ENCODE data around the gene MAPK11.
A peak's percentile ranks its signal among the peaks of the same experiment; 100 is the strongest.

MAPK11 gene

GRCh38 chr22:50246242-50247175 is 23.7 kb downstream of the MAPK11 start:
- DNase-seq = no peak

GRCh38 chr22:50245214-50246072 is 24.7 kb downstream of the MAPK11 start:
- DNase-seq = peak; percentile 36

GRCh38 chr22:50244420-50245213 is 25.6 kb downstream of the MAPK11 start, which contains the start of gene TUBGCP6:
TUBGCP6 (minus strand) TSS chr22:50245023; CDS start chr22:50244459, 564 bp downstream.
- DNase-seq = peak; percentile 83

GRCh38 chr22:50243685-50244419 is 26.3 kb downstream of the MAPK11 start:
- no peak for DNase-seq

GRCh38 chr22:50242406-50242949 is 27.7 kb downstream of the MAPK11 start:
- no peak for DNase-seq

- no peak for DNase-seq
These were observed 31.4 kb downstream of the MAPK11 start for GRCh38 chr22:50238755-50239154.

- DNase-seq = peak; percentile 24
These were observed 33.3 kb downstream of the MAPK11 start for GRCh38 chr22:50236731-50237409.

GRCh38 chr22:50233223-50233622 is 37.0 kb downstream of the MAPK11 start:
- DNase-seq = no peak

- DNase-seq = no peak
These were observed 37.6 kb downstream of the MAPK11 start for GRCh38 chr22:50232481-50233151.

GRCh38 chr22:50229370-50229769 is 40.8 kb downstream of the MAPK11 start:
- no peak for DNase-seq

GRCh38 chr22:50228366-50228765 is 41.8 kb downstream of the MAPK11 start:
- DNase-seq = no peak

GRCh38 chr22:50227579-50228215 is 42.5 kb downstream of the MAPK11 start:
- no peak for DNase-seq

GRCh38 chr22:50226875-50227165 is 43.4 kb downstream of the MAPK11 start:
- DNase-seq = no peak

GRCh38 chr22:50226063-50226874 is 43.9 kb downstream of the MAPK11 start:
- DNase-seq = no peak

GRCh38 chr22:50225200-50225969 is 44.8 kb downstream of the MAPK11 start:
- no peak for DNase-seq

GRCh38 chr22:50224071-50224470 is 46.1 kb downstream of the MAPK11 start:
- no peak for DNase-seq

- no peak for DNase-seq
These were observed 47.7 kb downstream of the MAPK11 start for GRCh38 chr22:50222508-50222907.

Measured in NCI-H146 (cell line).